Suprapubic skin (tissue), 4 donors: ENCODE measurements around the gene FLOT2. TPM values are rescaled to one million over a fixed set of nuclear protein-coding genes. Genes with fewer than 3 reads are reported as not detected.
"Not testable (repeated sequence)": the region's sequence is repeated elsewhere in the genome, so short reads cannot be mapped to it uniquely, and the experiment has no call there.

Source experiments
- DNase-seq, 2 donors: peaks; one replicate each; pipeline ENCODE4 v3.0.0-alpha.2; 2019; ENCODE audit warnings: low spot score in 2 of 2
- H3K27ac ChIP-seq: fragments of 200-600 bp; sonication (generic); one replicate; pipeline ENCODE4 v1.5.1; 2019
- H3K27me3 ChIP-seq: fragments of 200-600 bp; sonication (generic); one replicate; pipeline ENCODE4 v1.5.1; 2019
- H3K36me3 ChIP-seq: fragments of 200-600 bp; sonication (generic); one replicate; pipeline ENCODE4 v1.5.1; 2019
- H3K4me1 ChIP-seq: fragments of 200-600 bp; sonication (generic); one replicate; pipeline ENCODE4 v1.5.1; 2019
- H3K4me3 ChIP-seq: fragments of 200-600 bp; sonication (generic); one replicate; pipeline ENCODE4 v1.5.1; 2019; ENCODE audit warnings: mild to moderate bottlenecking
- H3K9me3 ChIP-seq: fragments of 200-600 bp; sonication (generic); one replicate; pipeline ENCODE4 v1.5.1; 2019
- CTCF ChIP-seq, 2 donors: fragments of 200-600 bp in 1 of 2; fragments of 450-650 bp in 1 of 2; sonication (generic) in 1 of 2; IDR thresholded peaks; one replicate each; pipeline ENCODE4 v1.5.1; 2016 to 2019; ENCODE audit warnings: antibody characterized with exemption in 2 of 2, mild to moderate bottlenecking in 1 of 2, moderate library complexity in 1 of 2
- EP300 ChIP-seq: sonication (generic); formaldehyde crosslinking; IDR thresholded peaks from one replicate; pipeline ENCODE4 v1.6.1; 2017; ENCODE audit warnings: antibody characterized with exemption
- POLR2A ChIP-seq, 2 donors: fragments of 450-650 bp; IDR thresholded peaks; one replicate each; pipeline ENCODE4 v1.6.1; 2017; ENCODE audit warnings: antibody characterized with exemption in 2 of 2, mild to moderate bottlenecking in 2 of 2, moderate library complexity in 2 of 2
- POLR2AphosphoS5 ChIP-seq, 3 donors: sonication (generic); formaldehyde crosslinking; IDR thresholded peaks; one replicate each; pipeline ENCODE4 v1.6.1; 2017; ENCODE audit warnings: antibody characterized with exemption in 3 of 3
- WGBS: methylation state at CpG from one replicate; pipeline ENCODE4 v1.1.5; 2018; 5-methylcytosine and 5-hydroxymethylcytosine counted together
- total RNA-seq, 4 donors: library from RNA; depleted of rRNA; stranded (reverse); fragments of >200 nt; gene quantifications; one replicate each; pipeline ENCODE4 v1.1.0, GENCODE V29; 2016

The FLOT2 gene
- total RNA-seq, 4 donors from 2014 or later = 41.7 to 57.5 (median 52.3) TPM

DNA sequence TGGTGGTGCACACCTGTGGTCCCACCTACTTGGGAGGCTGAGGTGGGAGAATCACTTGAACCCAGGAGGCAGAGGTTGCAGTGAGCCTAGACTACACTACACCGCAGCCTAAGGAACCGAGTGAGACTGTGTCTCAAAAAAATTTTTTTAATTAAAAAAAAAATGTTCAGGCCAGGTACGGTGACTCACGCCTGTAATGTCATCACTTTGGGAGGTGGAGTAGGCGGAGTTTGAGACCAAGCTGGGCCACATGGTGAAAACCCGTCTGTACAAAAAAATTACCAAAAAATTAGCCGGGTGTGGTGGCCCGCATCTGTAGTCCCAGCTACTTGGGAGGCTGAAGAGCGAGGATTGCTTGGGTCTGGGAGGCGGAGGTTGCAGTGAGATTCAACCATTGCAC lies 51.3 kb downstream of the FLOT2 start:
- H3K36me3 ChIP-seq = no peaks in the 10 kb centered on the region

GRCh38 chr17:28843816-28844148 lies 53.8 kb downstream of the FLOT2 start:
- WGBS = 98% methylated on average over 6 of the region's 6 CpGs
- TF ChIP-seq CTCF (IDR thresholded peaks at IDR 0.05) (no peak), POLR2A (IDR thresholded peaks at IDR 0.05) (no peak), EP300 (no peak), POLR2AphosphoS5 (IDR thresholded peaks at IDR 0.05) (no peak)

More for the DNA sequence above, 51.3 kb downstream of the FLOT2 start:
- Histone ChIP-seq H3K9me3 (no peaks in the 10 kb centered on the region), H3K4me3 (no peak overlapping the region), H3K27ac (no peak overlapping the region), H3K27me3 (no peaks in the 10 kb centered on the region), H3K4me1 (peaks cover 15% of the 10 kb centered on the region)
- no peak for DNase-seq
- TF ChIP-seq POLR2A (IDR thresholded peaks at IDR 0.05) (no peak), EP300 (no peak), CTCF (IDR thresholded peaks at IDR 0.05) (no peak), POLR2AphosphoS5 (IDR thresholded peaks at IDR 0.05) (no peak)
- 81% methylated on average over 10 of the region's 10 CpGs for WGBS

GRCh38 chr17:28842282-28843012 lies 55.1 kb downstream of the FLOT2 start, which contains the start of gene FAM222B:
FAM222B (minus strand) TSS chr17:28842790; CDS start chr17:28766667, 76,123 bp downstream.
- H3K9me3 ChIP-seq = no peaks in the 10 kb centered on the region
- no peaks in the 10 kb centered on the region for H3K27me3 ChIP-seq
- peak within 1 kb of the TSS; percentile 83 for H3K27ac ChIP-seq
- DNase-seq = peak; percentile 87 to 90
- TF ChIP-seq POLR2A (IDR thresholded peaks at IDR 0.05) = peak in 1 of 2 donors; percentile 38
- no peak for TF ChIP-seq CTCF (IDR thresholded peaks at IDR 0.05)
- peak within 1 kb of the TSS; percentile 78 for H3K4me3 ChIP-seq
- H3K36me3 ChIP-seq = no peaks in the 10 kb centered on the region
- peaks cover 25% of the 10 kb centered on the region for H3K4me1 ChIP-seq
- 1% methylated on average over 44 of the region's 44 CpGs for WGBS

More at GRCh38 chr17:28843816-28844148, 53.8 kb downstream of the FLOT2 start:
- Histone ChIP-seq H3K4me1 (peaks cover 25% of the 10 kb centered on the region), H3K27me3 (no peaks in the 10 kb centered on the region), H3K27ac (no peak overlapping the region), H3K9me3 (no peaks in the 10 kb centered on the region), H3K36me3 (no peaks in the 10 kb centered on the region), H3K4me3 (no peak overlapping the region)
- peak in 1 of 2 donors; percentile 7 for DNase-seq

DNA sequence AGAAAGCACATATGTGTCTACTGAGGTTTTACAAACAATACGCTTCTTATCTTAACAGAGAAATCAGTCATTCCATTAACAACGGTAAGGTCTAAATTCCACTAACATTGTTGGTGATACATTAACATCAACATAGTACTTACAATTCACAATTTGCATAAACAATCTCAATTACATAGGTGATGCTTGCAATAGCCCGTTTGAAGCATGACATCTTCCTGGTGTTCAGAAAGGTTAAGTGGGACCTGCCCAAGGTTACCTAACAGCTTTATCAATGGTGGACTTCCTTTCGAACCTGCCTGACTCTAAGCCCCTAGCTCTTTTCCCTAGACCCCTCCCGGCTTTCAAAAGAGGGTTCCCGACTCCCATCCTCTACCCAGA lies 55.6 kb downstream of the FLOT2 start:
- peak overlapping the region; percentile 83 for H3K27ac ChIP-seq
- H3K4me3 ChIP-seq = peak overlapping the region; percentile 78
- no peak for DNase-seq
- TF ChIP-seq POLR2A (IDR thresholded peaks at IDR 0.05) (no peak), EP300 (no peak), CTCF (IDR thresholded peaks at IDR 0.05) (no peak), POLR2AphosphoS5 (IDR thresholded peaks at IDR 0.05) (no peak)
- H3K4me1 ChIP-seq = peaks cover 25% of the 10 kb centered on the region
- H3K9me3 ChIP-seq = no peaks in the 10 kb centered on the region
- no peaks in the 10 kb centered on the region for H3K36me3 ChIP-seq
- WGBS = under 1% methylated on average over 6 of the region's 6 CpGs
- no peaks in the 10 kb centered on the region for H3K27me3 ChIP-seq

GRCh38 chr17:28839221-28839620 lies 58.3 kb downstream of the FLOT2 start:
- Histone ChIP-seq H3K9me3 (no peaks in the 10 kb centered on the region), H3K36me3 (no peaks in the 10 kb centered on the region), H3K27ac (no peak overlapping the region), H3K27me3 (no peaks in the 10 kb centered on the region), H3K4me3 (no peak overlapping the region), H3K4me1 (peaks cover 25% of the 10 kb centered on the region)
- WGBS = 83% methylated on average over 2 of the region's 2 CpGs
- no peak for DNase-seq
- TF ChIP-seq EP300 (no peak), POLR2AphosphoS5 (IDR thresholded peaks at IDR 0.05) (no peak), CTCF (IDR thresholded peaks at IDR 0.05) (no peak)

- DNase-seq, H3K36me3 ChIP-seq, H3K9me3 ChIP-seq, H3K4me3 ChIP-seq, H3K27ac ChIP-seq, H3K27me3 ChIP-seq: not testable (repeated sequence)
- 96% methylated on average over 10 of the region's 10 CpGs for WGBS
- H3K4me1 ChIP-seq = peaks cover 13% of the 10 kb centered on the region
Measured at GRCh38 chr17:28836541-28836940, 61.0 kb downstream of the FLOT2 start.
